Endothelial cell of umbilical vein (primary cell): ENCODE measurements around the gene FJX1. TPM values are rescaled to one million over a fixed set of nuclear protein-coding genes. Genes with fewer than 3 reads are reported as not detected.

Experiments
- BruUV-seq: library from RNA; stranded (reverse); fragments of 400-500 nt; replicated peaks from 2 replicates; lab custom pipeline; 2021; lab: Mats Ljungman, UMichigan
- CTCF ChIA-PET: fragments of 300-600, 350-600 bp; sonication (Branson Sonifier 250); formaldehyde crosslinking; loops from one replicate; lab custom pipeline; 2021; ENCODE audit warnings: antibody characterized with exemption, inconsistent platforms; lab: Charles Lee
- POLR2A ChIA-PET: fragments of 300-600, 350-600 bp; sonication (Branson Sonifier 250); formaldehyde crosslinking; loops from one replicate; lab custom pipeline; 2021; ENCODE audit warnings: antibody characterized with exemption, inconsistent platforms; lab: Charles Lee
- DNase-seq: peaks from one replicate; pipeline ENCODE4 v3.0.0-alpha.2; 2011; ENCODE audit warnings: low read depth, low spot score
- FAIRE-seq: peaks from 2 replicates; lab custom pipeline; 2011; peaks lifted over from hg19 to GRCh38; lab: Jason Lieb, UNC
- H2AFZ ChIP-seq: 2 replicates; pipeline ENCODE4 v1.6.0; 2012; ENCODE audit warnings: low read depth, low read length, control low read depth, inconsistent platforms
- H3K27ac ChIP-seq: 2 replicates; pipeline ENCODE4 v1.5.1; 2011; ENCODE audit warnings: low read depth, mild to moderate bottlenecking, control low read depth, low read length, moderate library complexity; ENCODE audit not compliant: insufficient read depth
- H3K27me3 ChIP-seq, 2 experiments: 2 replicates each; pipeline versions ENCODE4 v1.6.0 to v1.6.1; 2011; ENCODE audit warnings: low read length in 2 of 2, mixed read lengths in 1 of 2; ENCODE audit not compliant: control insufficient read depth in 2 of 2, insufficient read depth in 2 of 2
- H3K36me3 ChIP-seq, 2 experiments: 2 replicates in 1 of 2; 3 replicates in 1 of 2; pipeline ENCODE4 v1.5.1; 2011; ENCODE audit warnings: low read length in 2 of 2, mild to moderate bottlenecking in 1 of 2, moderate library complexity in 1 of 2; ENCODE audit not compliant: control insufficient read depth in 2 of 2, insufficient read depth in 2 of 2; ENCODE audit errors: extremely low read depth in 1 of 2
- H3K4me1 ChIP-seq: 3 replicates; pipeline ENCODE4 v1.5.1; 2011; ENCODE audit warnings: mild to moderate bottlenecking, low read length; ENCODE audit not compliant: control insufficient read depth, insufficient read depth; ENCODE audit errors: extremely low read depth
- H3K4me2 ChIP-seq: 2 replicates; pipeline ENCODE4 v1.6.1; 2011; ENCODE audit warnings: low read length, control low read depth, mixed read lengths; ENCODE audit not compliant: insufficient read depth
- H3K4me3 ChIP-seq, 3 experiments: fragments of 200-600 bp in 1 of 3; sonication (generic), shearing (Covaris generic) in 1 of 3; replicated peaks in 1 of 3; 2 replicates each; pipeline ENCODE4 v1.5.1; 2011 to 2016; ENCODE audit warnings: control low read depth in 3 of 3, low read length in 3 of 3, mild to moderate bottlenecking in 2 of 3, inconsistent platforms in 1 of 3, low read depth in 1 of 3, moderate library complexity in 1 of 3; ENCODE audit not compliant: insufficient read depth in 1 of 3
- H3K79me2 ChIP-seq: 2 replicates; pipeline ENCODE4 v1.6.0; 2012; ENCODE audit warnings: low read length, inconsistent platforms; ENCODE audit not compliant: control insufficient read depth, insufficient read depth
- H3K9ac ChIP-seq: replicated peaks from 2 replicates; pipeline ENCODE3; 2011; ENCODE audit warnings: low read length, control low read depth; ENCODE audit not compliant: insufficient read depth; ENCODE audit errors: extremely low read depth
- H3K9me1 ChIP-seq: replicated peaks from 3 replicates; pipeline ENCODE4 v1.6.0; 2011; ENCODE audit warnings: mild to moderate bottlenecking, low read length; ENCODE audit not compliant: control insufficient read depth, insufficient read depth; ENCODE audit errors: extremely low read depth
- H3K9me3 ChIP-seq: replicated peaks from 2 replicates; pipeline ENCODE4 v1.5.1; 2012; ENCODE audit warnings: low read length, inconsistent platforms; ENCODE audit not compliant: control insufficient read depth, insufficient read depth
- H4K20me1 ChIP-seq: replicated peaks from 2 replicates; pipeline ENCODE3; 2011; ENCODE audit warnings: mild to moderate bottlenecking, low read length; ENCODE audit not compliant: control insufficient read depth, insufficient read depth; ENCODE audit errors: extremely low read depth
- CTCF ChIP-seq, 2 donors: IDR thresholded peaks; 1 replicate in 1 of 2; 2 replicates in 1 of 2; pipeline ENCODE4 v1.5.1; 2011; ENCODE audit warnings: low read length in 2 of 2, mild to moderate bottlenecking in 2 of 2, moderate library complexity in 2 of 2, control low read depth in 1 of 2, inconsistent platforms in 1 of 2, low read depth in 1 of 2; ENCODE audit not compliant: insufficient read depth in 1 of 2; ENCODE audit errors: extremely low read depth in 1 of 2
- EZH2 ChIP-seq: IDR thresholded peaks from 2 replicates; pipeline ENCODE4 v1.6.1; 2012; ENCODE audit warnings: borderline replicate concordance, low read depth, mild to moderate bottlenecking, moderate library complexity, low read length, inconsistent platforms; ENCODE audit not compliant: severe bottlenecking
- FOS ChIP-seq: IDR thresholded peaks from 2 replicates; pipeline ENCODE4 v1.6.1; 2011; ENCODE audit warnings: mild to moderate bottlenecking, low read length, moderate library complexity, borderline replicate concordance; ENCODE audit not compliant: insufficient read depth
- GATA2 ChIP-seq: IDR thresholded peaks from 2 replicates; pipeline ENCODE4 v1.7.0; 2011; ENCODE audit warnings: low read depth, mild to moderate bottlenecking, moderate library complexity, mixed read lengths, low read length; ENCODE audit not compliant: insufficient read length, insufficient read depth
- JUN ChIP-seq: IDR thresholded peaks from 2 replicates; pipeline ENCODE4 v1.6.1; 2011; ENCODE audit warnings: borderline replicate concordance, low read depth; ENCODE audit not compliant: insufficient read length, insufficient read depth
- MAX ChIP-seq: IDR thresholded peaks from 2 replicates; pipeline ENCODE4 v1.6.1; 2011; ENCODE audit not compliant: insufficient read depth, insufficient read length
- MYC ChIP-seq: IDR thresholded peaks from one replicate; pipeline ENCODE4 v1.6.1; 2011; ENCODE audit warnings: mild to moderate bottlenecking, low read depth, low read length
- POLR2A ChIP-seq: IDR thresholded peaks from 2 replicates; pipeline ENCODE4 v1.6.1; 2012; ENCODE audit warnings: low read depth, mild to moderate bottlenecking, control low read depth, low read length
- POLR2AphosphoS5 ChIP-seq: IDR thresholded peaks from 2 replicates; pipeline ENCODE4 v1.6.1; 2012; ENCODE audit warnings: low read depth, mild to moderate bottlenecking, control low read depth, low read length, moderate library complexity; ENCODE audit not compliant: insufficient read depth
- dilution Hi-C: fragments of 300-500 bp; cut with MboI; formaldehyde crosslinking; loops from one replicate; pipeline ENCODE4 v1.15.0; 2019; ENCODE audit warnings: low sequenced_read_pairs; ENCODE audit not compliant: extremely low pct_ligation_motif_present
- intact Hi-C: fragments of 100-400 bp; cut with micrococcal nuclease; formaldehyde crosslinking; loops from one replicate; pipeline ENCODE4 v1.10.0; 2022
- polyA plus RNA-seq, 4 experiments: library from polyadenylated mRNA; depleted of rRNA in 3 of 4; stranded (reverse) in 3 of 4; unstranded in 1 of 4; fragments of >200 nt; gene quantifications; 2 replicates each; pipeline versions ENCODE4 v1.2.1 to v1.2.3, GENCODE V29; 2011 to 2012; ENCODE audit warnings: missing spikeins in 1 of 4
- total RNA-seq: library from RNA; stranded (reverse); gene quantifications from 2 replicates; pipeline ENCODE4 v1.2.3, GENCODE V29; 2021

The FJX1 gene
- total and polyA plus RNA-seq, 2 donors (not counting 3 experiments of a cell fraction or from before 2014, with no cell fraction given) = 9.2 to 26.6 TPM

GRCh38 chr11:35593143-35593542 lies 25.1 kb upstream of the FJX1 start:
- no peak overlapping the region for H2AFZ ChIP-seq
- intact Hi-C loops (no loop called here), dilution Hi-C loops (no loop called here)
- H3K79me2 ChIP-seq = no peaks in the 10 kb centered on the region
- DNase-seq = no peak
- no TSS peak for BruUV-seq
- H3K9ac ChIP-seq = no peak overlapping the region
- H3K4me1 ChIP-seq = no peaks in the 10 kb centered on the region
- TF ChIP-seq FOS (no peak), GATA2 (no peak), JUN (no peak)
- H4K20me1 ChIP-seq = no peaks in the 10 kb centered on the region
- CTCF ChIA-PET = no interaction called here
- POLR2A ChIA-PET = no interaction called here
- H3K4me2 ChIP-seq = no peak overlapping the region
- no peak overlapping the region for H3K4me3 ChIP-seq
- H3K27ac ChIP-seq = no peak overlapping the region
- H3K9me1 ChIP-seq = no peaks in the 10 kb centered on the region
- H3K9me3 ChIP-seq = no peaks in the 10 kb centered on the region
- H3K36me3 ChIP-seq = no peaks in the 10 kb centered on the region
- H3K27me3 ChIP-seq = peaks cover 10 to 11% of the 10 kb centered on the region in 2 experiments
- FAIRE-seq = no peak

- DNase-seq (no peak), FAIRE-seq (no peak)
- no peak overlapping the region for H2AFZ ChIP-seq
- no peaks in the 10 kb centered on the region for H3K79me2 ChIP-seq
- no peak overlapping the region for H3K27ac ChIP-seq
- no peaks in the 10 kb centered on the region for H4K20me1 ChIP-seq
- H3K9me1 ChIP-seq = no peaks in the 10 kb centered on the region
- no peaks in the 10 kb centered on the region for H3K9me3 ChIP-seq
- TF ChIP-seq POLR2A (no peak), EZH2 (no peak), FOS (no peak), JUN (no peak), GATA2 (no peak), MYC (no peak), POLR2AphosphoS5 (no peak), MAX (no peak), CTCF (IDR thresholded peaks at IDR 0.05; ENCODE audit: extremely low read depth in 1 of 2, insufficient read depth in 1 of 2, low read depth in 1 of 2, low read length in 2 of 2) (no peak)
- CTCF ChIA-PET = no interaction called here
- intact Hi-C loops = no loop called here
- H3K4me3 ChIP-seq = no peak overlapping the region
- H3K27me3 ChIP-seq = peaks cover 14 to 15% of the 10 kb centered on the region in 2 experiments
- H3K4me2 ChIP-seq = no peak overlapping the region
- dilution Hi-C loops = no loop called here
- H3K9ac ChIP-seq = no peak overlapping the region
- BruUV-seq = no TSS peak
- H3K36me3 ChIP-seq = no peaks in the 10 kb centered on the region
- POLR2A ChIA-PET = no interaction called here
- H3K4me1 ChIP-seq = no peaks in the 10 kb centered on the region
Measured at GRCh38 chr11:35594680-35595079, 23.6 kb upstream of the FJX1 start.
